T follicular helper cell (primary cell): Measurements from ENCODE around the gene ARHGAP26.

Source experiments
- DNase-seq: peaks from one replicate; pipeline ENCODE4 v3.0.0-alpha.2; 2020; ENCODE audit warnings: low read depth

Gene ARHGAP26

DNA sequence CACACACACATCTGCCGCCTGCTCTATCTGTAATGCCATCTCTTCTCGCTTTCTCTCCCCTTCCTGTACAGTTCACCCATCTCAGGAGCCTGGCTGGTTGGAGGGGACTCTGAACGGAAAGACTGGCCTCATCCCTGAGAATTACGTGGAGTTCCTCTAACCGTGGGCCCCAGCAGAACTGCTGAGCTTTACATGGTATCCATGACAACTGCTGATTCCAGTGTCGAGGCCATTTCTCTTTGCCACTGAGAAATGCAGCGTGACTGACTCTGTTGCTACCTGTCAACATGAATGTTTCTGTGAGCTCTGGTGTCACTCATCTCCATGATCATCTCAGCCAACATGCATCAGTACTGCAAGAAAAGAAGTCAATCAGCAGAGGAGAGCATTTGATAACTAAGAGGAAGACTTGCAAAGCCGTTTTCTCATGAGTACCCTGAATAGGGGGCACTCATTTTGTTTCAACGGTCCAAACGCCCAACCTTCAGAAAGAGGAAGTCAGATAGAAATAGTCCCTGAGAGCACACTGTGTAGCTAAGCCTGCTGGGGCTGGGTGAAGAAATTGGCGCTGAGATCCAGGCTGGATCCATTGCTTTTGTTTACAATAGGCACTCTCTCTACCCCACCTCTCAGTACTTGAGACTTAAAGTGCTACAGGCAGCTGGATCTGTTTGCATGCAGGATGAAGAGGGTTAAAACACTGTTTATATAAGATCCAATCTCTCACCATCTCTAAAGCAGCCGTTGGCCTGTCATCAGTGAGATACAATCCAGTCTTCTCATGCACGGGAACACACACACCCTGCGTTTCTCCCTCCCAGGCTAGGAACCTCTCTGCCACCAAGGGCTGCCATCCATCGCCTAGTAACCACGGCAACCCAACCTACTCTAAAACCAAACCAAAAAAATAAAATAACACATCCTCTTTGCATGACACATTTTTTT lies 452.4 kb downstream of the ARHGAP26 start:
- peak; percentile 50 for DNase-seq

DNA sequence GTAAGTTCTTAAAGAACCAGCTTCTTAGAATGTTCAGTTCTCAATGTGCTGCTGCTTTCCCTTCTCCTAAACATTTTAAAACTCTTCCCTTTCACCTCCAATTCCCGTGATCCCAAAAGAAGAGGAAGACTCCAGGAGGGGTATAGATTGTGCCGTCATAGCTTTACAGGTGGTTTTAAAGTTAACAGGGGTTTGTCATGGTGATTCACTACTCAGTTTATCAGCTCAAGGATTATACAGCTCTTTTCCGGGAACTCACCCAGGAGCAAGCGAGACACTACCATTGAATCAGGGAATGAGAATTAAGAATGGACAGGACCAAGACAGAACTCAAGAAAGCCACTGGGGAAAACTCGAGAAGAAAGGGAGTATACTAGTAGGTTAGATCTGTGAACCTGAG lies 454.5 kb downstream of the ARHGAP26 start:
- DNase-seq: no peak

GRCh38 chr5:143225511-143225910 lies 455.3 kb downstream of the ARHGAP26 start:
- DNase-seq: no peak

DNA sequence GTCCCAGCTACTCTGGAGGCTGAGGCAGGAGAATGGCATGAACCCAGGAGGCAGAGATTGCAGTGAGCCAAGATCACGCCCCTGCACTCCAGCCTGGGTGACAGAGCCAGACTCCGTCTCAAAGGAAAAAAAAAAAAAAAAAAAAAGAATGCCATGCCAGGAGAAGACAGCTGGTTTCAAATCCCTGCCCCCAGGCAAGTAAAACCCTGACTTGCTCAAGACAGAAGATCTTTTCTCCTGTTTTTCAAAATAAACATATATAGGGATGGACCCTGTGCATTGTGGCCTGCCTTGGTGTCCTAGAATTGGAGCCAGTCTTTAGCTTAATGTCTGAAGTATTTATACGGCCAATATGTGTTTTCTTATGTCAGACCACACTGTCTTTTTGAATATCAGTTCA lies 456.2 kb downstream of the ARHGAP26 start:
- no peak for DNase-seq

GRCh38 chr5:143226872-143227271 lies 456.7 kb downstream of the ARHGAP26 start:
- no peak for DNase-seq

- DNase-seq: no peak
Observed at GRCh38 chr5:143227301-143227700, 457.1 kb downstream of the ARHGAP26 start.

- no peak for DNase-seq
Observed at GRCh38 chr5:143228597-143229293, 458.6 kb downstream of the ARHGAP26 start.

GRCh38 chr5:143229426-143229895 lies 459.3 kb downstream of the ARHGAP26 start:
- no peak for DNase-seq

- peak; percentile 7 for DNase-seq
Observed at GRCh38 chr5:143229896-143230675, 459.9 kb downstream of the ARHGAP26 start.

DNA sequence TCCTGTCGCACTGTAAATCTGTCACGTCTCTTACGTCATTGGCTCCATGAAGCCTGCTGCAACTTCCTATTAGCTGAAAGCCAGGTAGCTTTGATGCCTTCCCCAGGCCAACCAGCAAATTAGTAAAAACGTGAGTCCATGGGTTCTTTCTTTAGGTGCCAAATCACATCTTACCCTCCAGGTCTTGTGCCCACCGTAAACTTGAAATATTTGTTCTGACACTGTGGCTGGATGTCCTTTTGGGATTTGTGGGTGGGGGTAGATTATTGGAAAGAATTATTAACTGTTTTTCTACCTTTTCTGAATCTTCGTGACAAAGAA lies 460.5 kb downstream of the ARHGAP26 start:
- no peak for DNase-seq

- no peak for DNase-seq
Observed at GRCh38 chr5:143231416-143231815, 461.2 kb downstream of the ARHGAP26 start.

- no peak for DNase-seq
Observed at GRCh38 chr5:143231973-143232812, 462.0 kb downstream of the ARHGAP26 start.

DNA sequence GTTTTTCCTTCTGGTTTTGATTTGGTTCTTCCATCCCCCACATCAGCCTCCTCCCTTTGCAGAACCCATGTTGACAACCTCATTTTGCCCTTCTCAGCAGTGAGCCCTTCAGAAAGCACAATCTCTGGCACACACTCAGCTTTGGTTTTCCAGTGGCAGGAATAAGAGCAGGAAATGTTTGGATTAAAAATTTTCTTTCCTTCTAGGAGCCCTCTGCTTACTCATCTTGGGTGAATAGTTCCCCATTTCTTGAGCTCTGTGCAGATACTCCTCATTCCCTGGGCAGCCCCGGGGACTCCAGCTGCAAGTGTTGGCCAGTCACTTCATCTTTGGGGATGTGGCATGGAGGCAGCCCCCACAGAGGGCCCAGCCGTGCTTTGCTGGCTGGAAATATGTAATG lies 462.9 kb downstream of the ARHGAP26 start:
- DNase-seq: no peak

DNA sequence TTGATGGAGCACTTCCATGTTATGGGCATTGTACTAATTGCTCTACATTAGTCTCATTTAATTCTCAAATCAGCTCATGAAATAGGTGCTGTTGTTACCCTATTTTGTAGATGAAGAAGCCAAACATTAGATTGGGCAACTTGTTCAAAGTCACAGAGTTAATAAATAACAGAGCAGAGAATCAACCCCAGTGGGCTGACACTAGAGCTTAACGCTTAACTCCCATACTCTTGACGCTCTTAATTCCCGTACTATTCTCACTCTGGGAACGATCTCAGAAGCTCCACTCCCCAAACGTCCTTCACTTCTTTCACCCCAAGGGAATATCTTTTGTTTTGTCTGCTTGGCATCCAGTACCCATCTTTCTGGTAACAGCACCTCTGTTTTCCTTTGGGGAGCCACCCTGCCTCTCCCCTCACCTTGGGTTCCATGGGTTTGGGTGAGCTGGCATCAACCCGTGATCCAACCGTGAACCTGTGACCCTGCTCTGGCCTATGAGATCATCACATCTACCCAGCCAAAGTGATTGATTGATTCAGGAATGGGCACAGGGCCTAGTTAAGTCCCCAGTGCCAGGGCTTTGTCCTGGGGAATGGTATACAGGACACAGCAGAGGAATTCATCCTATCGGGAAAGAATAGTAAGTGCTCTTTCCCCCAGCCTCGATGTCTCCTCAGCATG lies 464.1 kb downstream of the ARHGAP26 start:
- no peak for DNase-seq

DNA sequence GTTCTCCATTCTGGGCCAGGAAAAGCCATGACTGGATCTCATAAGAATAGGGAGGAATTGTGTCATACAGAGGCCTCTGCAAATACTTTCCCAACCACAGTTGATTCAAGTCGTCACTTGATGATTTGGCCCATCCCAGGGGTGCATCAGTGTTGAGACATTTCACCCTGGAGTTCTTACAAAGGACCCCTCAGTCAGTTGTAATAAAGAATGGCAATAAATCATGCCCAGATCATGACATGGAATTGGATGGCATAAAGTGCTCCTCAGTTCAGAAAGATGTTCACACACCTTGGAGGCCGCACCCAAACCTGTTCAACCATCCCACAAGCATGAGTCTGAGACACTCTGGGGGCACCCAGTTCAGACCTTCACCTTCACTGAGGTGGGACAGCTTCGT lies 465.2 kb downstream of the ARHGAP26 start:
- DNase-seq: no peak

- no peak for DNase-seq
Observed at GRCh38 chr5:143236682-143237081, 466.5 kb downstream of the ARHGAP26 start.

DNA sequence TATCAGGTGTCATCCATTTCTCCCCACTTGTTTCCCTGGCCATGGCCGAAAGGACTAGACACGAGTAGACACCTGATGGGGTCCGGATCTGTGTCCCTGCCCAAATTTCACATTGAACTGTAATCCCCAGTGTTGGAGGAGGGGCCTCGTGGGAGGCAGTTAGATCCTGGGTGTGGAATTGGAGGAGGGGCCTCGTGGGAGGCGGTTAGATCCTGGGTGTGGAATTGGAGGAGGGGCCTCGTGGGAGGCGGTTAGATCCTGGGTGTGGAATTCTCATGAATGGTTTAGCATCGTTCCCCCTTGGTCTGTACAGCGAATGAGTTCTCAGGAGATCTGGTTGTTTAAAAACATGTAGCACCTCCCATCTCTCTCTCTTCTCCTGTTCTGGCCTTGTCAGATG lies 467.5 kb downstream of the ARHGAP26 start:
- DNase-seq: no peak

GRCh38 chr5:143238620-143239019 lies 468.4 kb downstream of the ARHGAP26 start:
- DNase-seq: no peak

- DNase-seq: no peak
Observed at GRCh38 chr5:143239882-143240518, 469.8 kb downstream of the ARHGAP26 start.

GRCh38 chr5:143241892-143242291 lies 471.7 kb downstream of the ARHGAP26 start:
- no peak for DNase-seq
